ENCODE data around the gene SOX6. TPM values are rescaled to one million over a fixed set of nuclear protein-coding genes. Genes with fewer than 3 reads are reported as not detected.

Gene SOX6
- polyA plus RNA-seq, 1 donor (not counting 4 experiments of a cell fraction or from before 2014, with no cell fraction given), result 6.0 TPM

GRCh38 chr11:16336204-16336603, 20.1 kb downstream of the SOX6 start:
- dilution Hi-C loops (cut with MboI; ENCODE audit: extremely low pct_ligation_motif_present, low sequenced_read_pairs), result no loop called here
- Histone ChIP-seq H3K79me2 (ENCODE audit: control insufficient read depth, insufficient read depth, low read length) (no peaks in the 10 kb centered on the region), H3K9me1 (ENCODE audit: control insufficient read depth, extremely low read depth, insufficient read depth, low read length) (no peaks in the 10 kb centered on the region), H3K27ac (ENCODE audit: control insufficient read depth, insufficient read depth, low read length) (no peak overlapping the region), H3K36me3 (ENCODE audit: control insufficient read depth in 2 of 2, extremely low read depth in 1 of 2, insufficient read depth in 2 of 2, low read length in 2 of 2) (no peaks in the 10 kb centered on the region), H3K4me2 (ENCODE audit: control insufficient read depth, extremely low read depth, insufficient read depth, low read depth, low read length) (no peak overlapping the region), H3K27me3 (ENCODE audit: control insufficient read depth, extremely low read depth, insufficient read depth, low read length) (no peaks in the 10 kb centered on the region), H3K9ac (ENCODE audit: control insufficient read depth, extremely low read depth, insufficient read depth, low read length) (no peak overlapping the region), H3K4me3 (ENCODE audit: control insufficient read depth in 2 of 3, extremely low read depth in 1 of 3, insufficient read depth in 2 of 3, low read depth in 1 of 3, low read length in 3 of 3) (no peak overlapping the region), H3K4me1 (ENCODE audit: control insufficient read depth, extremely low read depth, insufficient read depth, low read length) (no peaks in the 10 kb centered on the region), H2AFZ (ENCODE audit: control insufficient read depth, low read length) (no peak overlapping the region), H3K9me3 (ENCODE audit: control insufficient read depth, low read depth, low read length) (no peaks in the 10 kb centered on the region), H4K20me1 (ENCODE audit: control insufficient read depth, extremely low read depth, insufficient read depth, low read length) (no peaks in the 10 kb centered on the region)
- DNase-seq (ENCODE audit: low read depth, low spot score) (no peak), FAIRE-seq (no peak)
- TF ChIP-seq EZH2 (IDR thresholded peaks at IDR 0.05; ENCODE audit: low read length) (no peak), CTCF (optimal IDR thresholded peaks at IDR 0.05 in 1 of 3, IDR thresholded peaks at IDR 0.05 in 1 of 3, conservative IDR thresholded peaks at IDR 0.05 in 1 of 3; ENCODE audit: extremely low read depth in 1 of 3, insufficient read depth in 2 of 3, low read length in 3 of 3) (no peak)

DNA sequence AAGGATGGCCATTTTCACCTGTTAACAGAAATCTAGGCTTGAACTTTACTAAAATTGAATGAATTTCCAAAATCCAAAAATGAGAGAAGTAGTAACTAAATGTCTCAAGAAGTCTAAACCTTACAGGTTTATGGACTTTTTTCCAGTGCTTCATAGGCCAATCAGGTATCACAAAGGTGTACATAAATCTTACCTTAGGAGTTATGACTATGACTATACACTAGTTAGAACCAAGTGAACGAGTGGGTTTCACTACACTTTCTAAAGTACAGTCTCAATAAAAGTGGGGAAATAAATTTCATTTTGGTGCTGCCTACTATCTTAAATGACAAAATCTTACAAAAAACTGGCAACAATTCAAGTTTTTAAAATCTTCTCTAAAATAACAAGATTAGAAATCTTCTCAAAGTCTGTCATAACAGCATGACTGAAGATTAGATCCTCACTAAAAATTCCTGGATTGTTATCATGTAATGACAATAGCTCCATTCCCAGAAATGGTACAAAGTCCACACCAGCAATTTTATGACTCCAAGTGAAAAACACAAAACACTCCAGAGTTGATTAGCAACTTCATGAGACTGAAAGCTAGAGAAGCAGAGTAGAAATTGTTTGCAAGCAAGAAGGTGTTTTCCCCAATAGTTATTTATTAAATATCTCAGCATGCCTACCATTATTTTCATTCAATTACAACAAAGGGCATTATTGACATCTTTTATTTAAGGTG, 20.9 kb downstream of the SOX6 start:
- H3K9ac ChIP-seq (ENCODE audit: control insufficient read depth, extremely low read depth, insufficient read depth, low read length), result no peak overlapping the region
- dilution Hi-C loops (cut with MboI; ENCODE audit: extremely low pct_ligation_motif_present, low sequenced_read_pairs), result no loop called here
- no peak overlapping the region for H2AFZ ChIP-seq (ENCODE audit: control insufficient read depth, low read length)
- no peak overlapping the region for H3K4me3 ChIP-seq (ENCODE audit: control insufficient read depth in 2 of 3, extremely low read depth in 1 of 3, insufficient read depth in 2 of 3, low read depth in 1 of 3, low read length in 3 of 3)
- no peaks in the 10 kb centered on the region for H3K79me2 ChIP-seq (ENCODE audit: control insufficient read depth, insufficient read depth, low read length)
- no peaks in the 10 kb centered on the region for H3K36me3 ChIP-seq (ENCODE audit: control insufficient read depth in 2 of 2, extremely low read depth in 1 of 2, insufficient read depth in 2 of 2, low read length in 2 of 2)
- no peaks in the 10 kb centered on the region for H3K4me1 ChIP-seq (ENCODE audit: control insufficient read depth, extremely low read depth, insufficient read depth, low read length)
- no peak overlapping the region for H3K27ac ChIP-seq (ENCODE audit: control insufficient read depth, insufficient read depth, low read length)
- no peaks in the 10 kb centered on the region for H3K27me3 ChIP-seq (ENCODE audit: control insufficient read depth, extremely low read depth, insufficient read depth, low read length)
- DNase-seq (ENCODE audit: low read depth, low spot score), result no peak
- H4K20me1 ChIP-seq (ENCODE audit: control insufficient read depth, extremely low read depth, insufficient read depth, low read length), result no peaks in the 10 kb centered on the region
- no peaks in the 10 kb centered on the region for H3K9me1 ChIP-seq (ENCODE audit: control insufficient read depth, extremely low read depth, insufficient read depth, low read length)
- no peak for FAIRE-seq
- H3K4me2 ChIP-seq (ENCODE audit: control insufficient read depth, extremely low read depth, insufficient read depth, low read depth, low read length), result no peak overlapping the region
- TF ChIP-seq EZH2 (IDR thresholded peaks at IDR 0.05; ENCODE audit: low read length) (no peak), CTCF (optimal IDR thresholded peaks at IDR 0.05 in 1 of 3, IDR thresholded peaks at IDR 0.05 in 1 of 3, conservative IDR thresholded peaks at IDR 0.05 in 1 of 3; ENCODE audit: extremely low read depth in 1 of 3, insufficient read depth in 2 of 3, low read length in 3 of 3) (no peak)
- no peaks in the 10 kb centered on the region for H3K9me3 ChIP-seq (ENCODE audit: control insufficient read depth, low read depth, low read length)

All from keratinocyte (primary cell).